HCT116 (cell line): ENCODE measurements around the gene NIM1K. TPM values are rescaled to one million over a fixed set of nuclear protein-coding genes. Genes with fewer than 3 reads are reported as not detected.

Experiments used
- ATAC-seq: fragments of 200-7000 bp; cut with Tn5 transposase; 2 replicates; pipeline ENCODE4 v1.9.1; 2020; ENCODE audit warnings: mild to moderate bottlenecking, moderate library complexity
- BruUV-seq: library from RNA; stranded (reverse); fragments of 400-500 nt; replicated peaks from 2 replicates; lab custom pipeline; 2021; lab: Mats Ljungman, UMichigan
- CTCF ChIA-PET: fragments of 300-600 bp; sonication (Branson Sonifier 250); formaldehyde crosslinking; loops from one replicate; lab custom pipeline; 2021; ENCODE audit warnings: antibody characterized with exemption; lab: Charles Lee
- POLR2A ChIA-PET: fragments of 300-600, 350-600 bp; sonication (Branson Sonifier 250); formaldehyde crosslinking; loops from one replicate; lab custom pipeline; 2021; ENCODE audit warnings: antibody characterized with exemption; lab: Charles Lee
- RAD21 ChIA-PET, 2 experiments: fragments of 300-600 bp; sonication (Branson Sonifier 250); formaldehyde crosslinking; loops; one replicate each; lab custom pipeline; 2023; ENCODE audit warnings: low total read pairs in 2 of 2; ENCODE audit not compliant: uncharacterized antibody in 2 of 2, unreplicated experiment in 2 of 2, low non-redundant PET in 1 of 2; lab: Charles Lee
- DNase-seq: peaks from one replicate; pipeline ENCODE4 v3.0.0-alpha.2; 2010; ENCODE audit warnings: low read depth, low spot score
- H2AFZ ChIP-seq: fragments of 200-600 bp; shearing (Covaris generic), sonication (generic); 2 replicates; pipeline ENCODE4 v1.6.1; 2017; ENCODE audit warnings: low read depth, mixed run types, mixed read lengths, antibody characterized with exemption, low read length; ENCODE audit not compliant: poor library complexity, severe bottlenecking
- H3K27ac ChIP-seq: 2 replicates; pipeline ENCODE4 v1.5.1; 2012; ENCODE audit warnings: low read depth, low read length
- H3K27me3 ChIP-seq: fragments of 200-600 bp; sonication (generic); 2 replicates; pipeline ENCODE4 v1.6.1; 2016; ENCODE audit warnings: mixed run types, low read length, mixed read lengths; ENCODE audit not compliant: insufficient read depth
- H3K36me3 ChIP-seq, 2 experiments: fragments of 200-500 bp in 1 of 2; fragments of 200-600 bp in 1 of 2; sonication (Bioruptor generic) in 1 of 2; sonication (generic) in 1 of 2; 2 replicates each; pipeline versions ENCODE4 v1.5.1 to v1.6.1; 2014 to 2016; ENCODE audit warnings: low read length in 2 of 2, inconsistent platforms in 1 of 2, mixed read lengths in 1 of 2, mixed run types in 1 of 2; ENCODE audit not compliant: insufficient read depth in 2 of 2, control insufficient read depth in 1 of 2
- H3K4me1 ChIP-seq, 2 experiments: fragments of 200-600 bp in 1 of 2; sonication (generic) in 1 of 2; 2 replicates each; pipeline versions ENCODE4 v1.5.1 to v1.6.1; 2012 to 2017; ENCODE audit warnings: low read length in 2 of 2, inconsistent platforms in 1 of 2, mild to moderate bottlenecking in 1 of 2, mixed read lengths in 1 of 2, mixed run types in 1 of 2, moderate library complexity in 1 of 2; ENCODE audit not compliant: insufficient read depth in 2 of 2, control insufficient read depth in 1 of 2
- H3K4me2 ChIP-seq: fragments of 200-600 bp; sonication (generic); 2 replicates; pipeline ENCODE4 v1.6.1; 2017; ENCODE audit warnings: mixed run types, low read length, mixed read lengths
- H3K4me3 ChIP-seq, 2 experiments: fragments of 200-600 bp in 1 of 2; sonication (generic) in 1 of 2; replicated peaks in 1 of 2; 2 replicates each; pipeline ENCODE4 v1.5.1; 2011 to 2016; ENCODE audit warnings: low read length in 2 of 2, control low read depth in 1 of 2, low read depth in 1 of 2, mild to moderate bottlenecking in 1 of 2, mixed read lengths in 1 of 2, mixed run types in 1 of 2
- H3K79me2 ChIP-seq: fragments of 200-600 bp; sonication (generic); 2 replicates; pipeline ENCODE4 v1.6.1; 2017; ENCODE audit warnings: mild to moderate bottlenecking, mixed run types, low read length, moderate library complexity, mixed read lengths; ENCODE audit not compliant: insufficient read depth
- H3K9ac ChIP-seq: fragments of 200-600 bp; sonication (generic); 2 replicates; pipeline ENCODE4 v1.6.1; 2016; ENCODE audit warnings: low read length, mixed read lengths
- H3K9me2 ChIP-seq: fragments of 200-600 bp; sonication (generic), shearing (Covaris generic); 2 replicates; pipeline ENCODE4 v1.6.1; 2017; ENCODE audit warnings: mixed run types, mild to moderate bottlenecking, moderate library complexity; ENCODE audit not compliant: insufficient read depth
- H3K9me3 ChIP-seq, 2 experiments: fragments of 200-500 bp in 1 of 2; fragments of 200-600 bp in 1 of 2; sonication (Bioruptor generic) in 1 of 2; sonication (generic) in 1 of 2; 2 replicates each; pipeline ENCODE4 v1.6.1; 2014 to 2017; ENCODE audit warnings: low read length in 2 of 2, mixed read lengths in 2 of 2, inconsistent platforms in 1 of 2, low read depth in 1 of 2, mild to moderate bottlenecking in 1 of 2, mixed run types in 1 of 2, moderate library complexity in 1 of 2; ENCODE audit not compliant: control insufficient read depth in 1 of 2, insufficient read depth in 1 of 2
- H4K20me1 ChIP-seq: fragments of 200-600 bp; sonication (generic), shearing (Covaris generic); 2 replicates; pipeline ENCODE4 v1.6.1; 2017; ENCODE audit warnings: mixed run types, mild to moderate bottlenecking, moderate library complexity; ENCODE audit not compliant: insufficient read depth
- ATF3 ChIP-seq: IDR thresholded peaks from 2 replicates; pipeline ENCODE4 v1.6.1; 2012
- EGR1 ChIP-seq: IDR thresholded peaks from 2 replicates; pipeline ENCODE4 v1.6.1; 2012; ENCODE audit warnings: low read depth
- ELF1 ChIP-seq: IDR thresholded peaks from 2 replicates; pipeline ENCODE4 v1.6.1; 2012; ENCODE audit warnings: low read depth, borderline replicate concordance
- EZH2phosphoT487 ChIP-seq: fragments of 200-600 bp; IDR thresholded peaks from 2 replicates; pipeline ENCODE4 v1.6.1; 2018; ENCODE audit warnings: antibody characterized with exemption, borderline replicate concordance
- FOSL1 ChIP-seq: IDR thresholded peaks from 2 replicates; pipeline ENCODE4 v1.6.1; 2012; ENCODE audit warnings: low read depth
- MAX ChIP-seq: IDR thresholded peaks from 2 replicates; pipeline ENCODE4 v1.6.1; 2012
- POLR2A ChIP-seq: IDR thresholded peaks from 2 replicates; pipeline ENCODE4 v1.7.0; 2011; ENCODE audit warnings: borderline replicate concordance; ENCODE audit not compliant: insufficient read depth, insufficient read length; ENCODE audit errors: extremely low read depth
- POLR2AphosphoS5 ChIP-seq: IDR thresholded peaks from 2 replicates; pipeline ENCODE4 v1.6.1; 2011; ENCODE audit warnings: mild to moderate bottlenecking, low read depth, low read length, moderate library complexity
- RAD21 ChIP-seq: IDR thresholded peaks from 2 replicates; pipeline ENCODE4 v1.6.1; 2012; ENCODE audit warnings: low read depth, mild to moderate bottlenecking
- REST ChIP-seq: IDR thresholded peaks from 2 replicates; pipeline ENCODE4 v1.6.1; 2012; ENCODE audit warnings: low read depth
- SIN3A ChIP-seq: IDR thresholded peaks from 2 replicates; pipeline ENCODE4 v1.6.1; 2012; ENCODE audit warnings: low read depth
- SP1 ChIP-seq: IDR thresholded peaks from 2 replicates; pipeline ENCODE4 v1.6.1; 2012; ENCODE audit warnings: low read depth
- SRF ChIP-seq: IDR thresholded peaks from 2 replicates; pipeline ENCODE4 v1.6.1; 2012; ENCODE audit warnings: low read depth
- TCF7L2 ChIP-seq: IDR thresholded peaks from 2 replicates; pipeline ENCODE4 v1.7.0; 2011; ENCODE audit warnings: borderline replicate concordance, inconsistent platforms; ENCODE audit not compliant: insufficient read depth, insufficient read length; ENCODE audit errors: extremely low read depth
- ZBTB33 ChIP-seq: IDR thresholded peaks from 2 replicates; pipeline ENCODE4 v1.6.1; 2011; ENCODE audit warnings: mild to moderate bottlenecking, low read length, moderate library complexity; ENCODE audit not compliant: insufficient replicate concordance; ENCODE audit errors: extremely low read depth
- intact Hi-C: fragments of 100-400 bp; cut with micrococcal nuclease; formaldehyde crosslinking; loops from 2 replicates; pipeline ENCODE4 v1.10.0; 2022
- total RNA-seq: library from RNA; stranded (reverse); gene quantifications from one replicate; pipeline ENCODE4 v1.2.1, GENCODE V29; 2021; ENCODE audit not compliant: unreplicated experiment

The NIM1K gene
- total RNA-seq, 1 experiment from 2014 or later: 0.44 TPM

GRCh38 chr5:43168175-43168574, 23.9 kb upstream of the NIM1K start (continued):
- TF ChIP-seq ZBTB33 (no peak), TCF7L2 (no peak), SIN3A (no peak), EGR1 (no peak), SRF (no peak), EZH2phosphoT487 (no peak), ELF1 (no peak), MAX (no peak), POLR2A (no peak), RAD21 (no peak)

- Histone ChIP-seq H3K4me3 (no peak overlapping the region), H3K27me3 (no peaks in the 10 kb centered on the region), H2AFZ (no peak overlapping the region)
- TF ChIP-seq MAX (no peak), SRF (no peak), EZH2phosphoT487 (no peak), REST (no peak), POLR2A (no peak), SP1 (no peak), ELF1 (no peak), RAD21 (no peak), ATF3 (no peak), POLR2AphosphoS5 (no peak), FOSL1 (no peak), EGR1 (no peak)
- TF ChIP-seq, all 23 proteins: peak for 0
- H3K4me2 ChIP-seq: no peak overlapping the region
- BruUV-seq: no TSS peak
- 0 out of 2 replicates have a peak, but pooled peaks cover 2% of the 10 kb centered on the region for H4K20me1 ChIP-seq
- H3K9me2 ChIP-seq: no peaks in the 10 kb centered on the region
- intact Hi-C loops: no loop called here
- CTCF ChIA-PET: no interaction called here
- POLR2A ChIA-PET: no interaction called here
- H3K9ac ChIP-seq: no peak overlapping the region
- peaks cover 18 to 20% of the 10 kb centered on the region in 2 experiments for H3K36me3 ChIP-seq
- RAD21 ChIA-PET: no interaction called here
- H3K9me3 ChIP-seq: no peaks in the 10 kb centered on the region
- H3K79me2 ChIP-seq: peaks cover 19% of the 10 kb centered on the region; the same call in 1 of the 2 replicates
- DNase-seq: no peak
- ATAC-seq: no peak
- peaks cover 0 to 7% of the 10 kb centered on the region in 2 experiments; a peak in 1 of 4 replicates for H3K4me1 ChIP-seq
- no peak overlapping the region for H3K27ac ChIP-seq
Measured at GRCh38 chr5:43171451-43171850, 20.6 kb upstream of the NIM1K start.
